Spleen (tissue), 7 donors: Measurements from ENCODE around the gene OTOS.

Experiments used
- POLR2A ChIP-seq, 3 donors: fragments of 450-650 bp; IDR thresholded peaks; one replicate each; pipeline ENCODE4 v1.5.1; 2017; ENCODE audit warnings: antibody characterized with exemption in 3 of 3, mild to moderate bottlenecking in 1 of 3
- POLR2AphosphoS5 ChIP-seq, 3 donors: sonication (generic); formaldehyde crosslinking; IDR thresholded peaks; one replicate each; pipeline ENCODE4 v1.5.1; 2017; ENCODE audit warnings: antibody characterized with exemption in 3 of 3
- TF ChIP-seq, protein P1 (sequence below), 11 experiments: fragments of 200-600 bp in 7 of 11; fragments of 450-650 bp in 4 of 11; sonication (generic) in 4 of 11; IDR thresholded peaks in 8 of 11; conservative IDR thresholded peaks in 3 of 11; 1 replicate in 7 of 11; 2 replicates in 4 of 11; pipeline versions ENCODE4 v1.4.0 to v1.8.0; 2016 to 2021; ENCODE audit warnings: antibody characterized with exemption in 11 of 11, inconsistent platforms in 4 of 11, mild to moderate bottlenecking in 1 of 11
- donor health status: DM: no; HTN: no; CAD: no; lungs with moderate emphysema.
- donor health status: DM: no; HTN: no; CAD: no.
- donor health status: DM: no; HTN: no; CAD: no.

- TF ChIP-seq, protein P1, sequence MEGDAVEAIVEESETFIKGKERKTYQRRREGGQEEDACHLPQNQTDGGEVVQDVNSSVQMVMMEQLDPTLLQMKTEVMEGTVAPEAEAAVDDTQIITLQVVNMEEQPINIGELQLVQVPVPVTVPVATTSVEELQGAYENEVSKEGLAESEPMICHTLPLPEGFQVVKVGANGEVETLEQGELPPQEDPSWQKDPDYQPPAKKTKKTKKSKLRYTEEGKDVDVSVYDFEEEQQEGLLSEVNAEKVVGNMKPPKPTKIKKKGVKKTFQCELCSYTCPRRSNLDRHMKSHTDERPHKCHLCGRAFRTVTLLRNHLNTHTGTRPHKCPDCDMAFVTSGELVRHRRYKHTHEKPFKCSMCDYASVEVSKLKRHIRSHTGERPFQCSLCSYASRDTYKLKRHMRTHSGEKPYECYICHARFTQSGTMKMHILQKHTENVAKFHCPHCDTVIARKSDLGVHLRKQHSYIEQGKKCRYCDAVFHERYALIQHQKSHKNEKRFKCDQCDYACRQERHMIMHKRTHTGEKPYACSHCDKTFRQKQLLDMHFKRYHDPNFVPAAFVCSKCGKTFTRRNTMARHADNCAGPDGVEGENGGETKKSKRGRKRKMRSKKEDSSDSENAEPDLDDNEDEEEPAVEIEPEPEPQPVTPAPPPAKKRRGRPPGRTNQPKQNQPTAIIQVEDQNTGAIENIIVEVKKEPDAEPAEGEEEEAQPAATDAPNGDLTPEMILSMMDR (IDR thresholded peaks at IDR 0.05 in 8 of 11, conservative IDR thresholded peaks at IDR 0.05 in 3 of 11): no peak
- TF ChIP-seq POLR2AphosphoS5 (IDR thresholded peaks at IDR 0.05) (no peak), POLR2A (IDR thresholded peaks at IDR 0.05) (no peak)
Observed at GRCh38 chr2:240132651-240132980, 7.8 kb downstream of the OTOS start.
